Lung (tissue), 12 donors: ENCODE results near the gene SEZ6L. TPM values are rescaled to one million over a fixed set of nuclear protein-coding genes. Genes with fewer than 3 reads are reported as not detected.

Experiments used
- ATAC-seq: fragments of 200-7000 bp; cut with Tn5 transposase; one replicate; pipeline ENCODE4 v1.9.1; 2020; ENCODE audit warnings: moderate number of reproducible peaks; ENCODE audit not compliant: insufficient read depth, low FRiP score
- DNase-seq, 3 donors: peaks; one replicate each; pipeline ENCODE4 v3.0.0-alpha.2; 2013 to 2017
- H3K27ac ChIP-seq, 2 donors: one replicate each; pipeline ENCODE4 v1.5.1; 2013; ENCODE audit warnings: mild to moderate bottlenecking in 2 of 2, moderate library complexity in 2 of 2, control low read depth in 1 of 2, inconsistent platforms in 1 of 2, low read depth in 1 of 2, low read length in 1 of 2
- H3K27me3 ChIP-seq, 3 donors: one replicate each; pipeline ENCODE4 v1.5.1; 2013; ENCODE audit warnings: low read length in 2 of 3; ENCODE audit not compliant: control insufficient read depth in 3 of 3, insufficient read depth in 3 of 3
- H3K36me3 ChIP-seq, 4 donors: one replicate each; pipeline ENCODE4 v1.5.1; 2013; ENCODE audit warnings: low read length in 4 of 4, mild to moderate bottlenecking in 1 of 4, moderate library complexity in 1 of 4; ENCODE audit not compliant: control insufficient read depth in 4 of 4, insufficient read depth in 4 of 4
- H3K4me1 ChIP-seq, 5 donors: one replicate each; pipeline ENCODE4 v1.5.1; 2013; ENCODE audit warnings: low read length in 5 of 5, mild to moderate bottlenecking in 2 of 5, moderate library complexity in 1 of 5; ENCODE audit not compliant: control insufficient read depth in 5 of 5, insufficient read depth in 5 of 5
- H3K4me3 ChIP-seq: one replicate; pipeline ENCODE4 v1.5.1; 2013; ENCODE audit warnings: mild to moderate bottlenecking, control low read depth, moderate library complexity
- H3K9ac ChIP-seq, 2 donors: one replicate each; pipeline ENCODE4 v1.5.1; 2013; ENCODE audit warnings: low read length in 2 of 2, control low read depth in 1 of 2; ENCODE audit not compliant: insufficient read depth in 1 of 2
- H3K9me3 ChIP-seq, 4 donors: one replicate each; pipeline ENCODE4 v1.5.1; 2013; ENCODE audit warnings: low read length in 3 of 4, mild to moderate bottlenecking in 1 of 4, moderate library complexity in 1 of 4; ENCODE audit not compliant: control insufficient read depth in 4 of 4, insufficient read depth in 3 of 4
- WGBS, 2 donors: extraction: QIAGEN DNeasy Blood & Tissue Kit; methylation state at CpG; one replicate each; pipeline ENCODE4 v1.1.7; 2013; 5-methylcytosine and 5-hydroxymethylcytosine counted together
- polyA plus RNA-seq, 2 donors: library from polyadenylated mRNA; stranded (reverse); fragments of 200-250 nt; gene quantifications; one replicate each; pipeline ENCODE4 v1.2.1, GENCODE V29; 2013
- total RNA-seq, 2 donors: library from RNA; depleted of rRNA in 1 of 2; stranded (reverse); fragments of >200 nt in 1 of 2; gene quantifications; one replicate each; pipeline ENCODE4 v1.2.1, GENCODE V29; 2014 to 2021
- TF ChIP-seq, protein P1 (sequence below): IDR thresholded peaks from 2 replicates; pipeline ENCODE4 v1.5.1; 2012; ENCODE audit warnings: mild to moderate bottlenecking; ENCODE audit errors: control extremely low read depth, extremely low read depth
- donor health status: control.
- donor health status: control.
- donor health status: Bipolar disorder and iron deficiency.
- donor health status: healthy.
- donor health status: DM: yes; HTN: yes; CAD: no.

Gene SEZ6L
- total and polyA plus RNA-seq, 4 donors, result 0.02 to 0.46 (median 0.08) TPM

DNA sequence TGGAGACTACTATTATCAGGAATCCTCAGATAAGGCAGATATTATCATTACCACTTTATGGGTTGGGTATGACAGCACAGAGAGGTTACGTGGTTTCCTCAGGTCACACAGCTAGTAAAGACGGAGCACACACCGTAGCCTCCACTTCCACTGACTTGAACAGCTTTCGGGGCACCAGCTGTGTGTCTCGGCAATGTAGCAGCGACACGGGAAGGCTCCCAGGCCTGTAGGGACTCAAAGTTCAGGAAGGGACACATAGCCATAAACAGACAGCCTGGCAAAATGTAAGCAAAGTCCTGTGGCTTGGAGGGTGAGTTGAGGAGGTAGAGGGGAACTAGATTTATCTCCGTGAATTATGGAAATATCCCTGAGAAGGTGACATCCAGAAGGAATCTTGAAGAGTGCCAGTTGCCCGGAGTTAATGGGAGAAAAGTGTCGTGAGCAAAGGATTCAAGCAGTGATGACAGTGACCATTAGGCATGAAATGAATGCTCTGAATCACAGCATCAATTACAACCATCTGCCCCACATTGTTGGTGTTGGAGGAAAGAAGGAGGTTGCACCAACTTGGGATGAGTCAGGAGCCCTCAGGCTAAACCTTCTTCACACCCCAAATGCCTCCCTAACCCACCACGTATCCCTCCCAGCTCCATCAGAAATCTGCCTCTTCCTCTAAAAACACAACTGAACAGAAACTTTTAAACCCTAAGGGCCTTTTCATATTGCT, 153.1 kb downstream of the SEZ6L start:
- Histone ChIP-seq H3K36me3 (no peaks in the 10 kb centered on the region), H3K4me3 (no peak overlapping the region), H3K9ac (no peak overlapping the region), H3K9me3 (peaks cover 0 to 5% (median 0%) of the 10 kb centered on the region in 4 donors), H3K27ac (no peak overlapping the region), H3K27me3 (peaks cover 0 to 7% (median 0%) of the 10 kb centered on the region in 3 donors), H3K4me1 (no peaks in the 10 kb centered on the region)
- ATAC-seq, result no peak
- no peak for DNase-seq
- 76 to 87% methylated on average over 11 of the region's 11 CpGs for WGBS, 2 donors
- TF ChIP-seq, protein P1, sequence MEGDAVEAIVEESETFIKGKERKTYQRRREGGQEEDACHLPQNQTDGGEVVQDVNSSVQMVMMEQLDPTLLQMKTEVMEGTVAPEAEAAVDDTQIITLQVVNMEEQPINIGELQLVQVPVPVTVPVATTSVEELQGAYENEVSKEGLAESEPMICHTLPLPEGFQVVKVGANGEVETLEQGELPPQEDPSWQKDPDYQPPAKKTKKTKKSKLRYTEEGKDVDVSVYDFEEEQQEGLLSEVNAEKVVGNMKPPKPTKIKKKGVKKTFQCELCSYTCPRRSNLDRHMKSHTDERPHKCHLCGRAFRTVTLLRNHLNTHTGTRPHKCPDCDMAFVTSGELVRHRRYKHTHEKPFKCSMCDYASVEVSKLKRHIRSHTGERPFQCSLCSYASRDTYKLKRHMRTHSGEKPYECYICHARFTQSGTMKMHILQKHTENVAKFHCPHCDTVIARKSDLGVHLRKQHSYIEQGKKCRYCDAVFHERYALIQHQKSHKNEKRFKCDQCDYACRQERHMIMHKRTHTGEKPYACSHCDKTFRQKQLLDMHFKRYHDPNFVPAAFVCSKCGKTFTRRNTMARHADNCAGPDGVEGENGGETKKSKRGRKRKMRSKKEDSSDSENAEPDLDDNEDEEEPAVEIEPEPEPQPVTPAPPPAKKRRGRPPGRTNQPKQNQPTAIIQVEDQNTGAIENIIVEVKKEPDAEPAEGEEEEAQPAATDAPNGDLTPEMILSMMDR, result no peak

DNA sequence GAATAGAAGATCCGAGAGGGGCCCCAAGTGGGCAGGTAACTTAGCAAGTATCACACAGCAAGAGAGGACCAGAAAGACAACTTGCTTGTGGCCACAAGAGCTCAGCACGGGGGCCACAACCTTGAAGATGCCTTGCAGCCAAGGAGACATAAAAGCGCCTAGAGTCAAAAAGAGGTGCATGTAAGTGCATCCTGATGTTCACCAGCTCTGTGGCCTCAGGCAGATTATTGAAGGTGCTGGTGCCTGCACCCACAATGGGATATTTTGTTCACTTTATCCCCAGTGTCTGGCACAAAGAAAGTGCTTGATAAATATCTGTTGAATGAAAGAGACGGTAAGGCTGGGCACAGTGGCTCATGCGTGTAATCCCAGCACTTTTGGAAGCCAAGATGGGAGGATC, 153.8 kb downstream of the SEZ6L start:
- peaks cover 0 to 8% (median 0%) of the 10 kb centered on the region in 4 donors for H3K9me3 ChIP-seq
- no peak overlapping the region for H3K27ac ChIP-seq
- TF ChIP-seq, protein P1, result no peak
- WGBS, 2 donors, result 75 to 88% methylated on average over 5 of the region's 5 CpGs
- ATAC-seq (no peak), DNase-seq (no peak)
- no peak overlapping the region for H3K4me3 ChIP-seq
- no peaks in the 10 kb centered on the region for H3K36me3 ChIP-seq
- peaks cover 0 to 7% (median 0%) of the 10 kb centered on the region in 3 donors for H3K27me3 ChIP-seq
- H3K9ac ChIP-seq, result no peak overlapping the region
- H3K4me1 ChIP-seq, result no peaks in the 10 kb centered on the region

- DNase-seq, result peak in 1 of 3 donors; percentile 2
- Histone ChIP-seq H3K27ac (no peak overlapping the region), H3K9me3 (peaks cover 0 to 8% (median 0%) of the 10 kb centered on the region in 4 donors), H3K9ac (no peak overlapping the region), H3K4me3 (no peak overlapping the region), H3K36me3 (no peaks in the 10 kb centered on the region), H3K4me1 (no peaks in the 10 kb centered on the region), H3K27me3 (peaks cover 0 to 3% (median 0%) of the 10 kb centered on the region in 3 donors)
- WGBS, 2 donors, result 62 to 79% methylated on average over 4 of the region's 4 CpGs
- ATAC-seq, result no peak
- TF ChIP-seq, protein P1, result no peak
These were observed 154.9 kb downstream of the SEZ6L start for GRCh38 chr22:26324150-26324549.
